Globus pallidus (tissue), 1 donor: ENCODE measurements around the gene ZBTB46.
"Not testable (repeated sequence)": the region's sequence is repeated elsewhere in the genome, so short reads cannot be mapped to it uniquely, and the experiment has no call there.

Experiments
- DNase-seq: peaks from one replicate; pipeline ENCODE4 v3.0.0-alpha.2; 2015; ENCODE audit warnings: low spot score

Gene ZBTB46, protein sequence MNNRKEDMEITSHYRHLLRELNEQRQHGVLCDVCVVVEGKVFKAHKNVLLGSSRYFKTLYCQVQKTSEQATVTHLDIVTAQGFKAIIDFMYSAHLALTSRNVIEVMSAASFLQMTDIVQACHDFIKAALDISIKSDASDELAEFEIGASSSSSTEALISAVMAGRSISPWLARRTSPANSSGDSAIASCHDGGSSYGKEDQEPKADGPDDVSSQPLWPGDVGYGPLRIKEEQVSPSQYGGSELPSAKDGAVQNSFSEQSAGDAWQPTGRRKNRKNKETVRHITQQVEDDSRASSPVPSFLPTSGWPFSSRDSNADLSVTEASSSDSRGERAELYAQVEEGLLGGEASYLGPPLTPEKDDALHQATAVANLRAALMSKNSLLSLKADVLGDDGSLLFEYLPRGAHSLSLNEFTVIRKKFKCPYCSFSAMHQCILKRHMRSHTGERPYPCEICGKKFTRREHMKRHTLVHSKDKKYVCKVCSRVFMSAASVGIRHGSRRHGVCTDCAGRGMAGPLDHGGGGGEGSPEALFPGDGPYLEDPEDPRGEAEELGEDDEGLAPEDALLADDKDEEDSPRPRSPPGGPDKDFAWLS

GRCh38 chr20:63830841-63831588, at the start of gene ZBTB46:
Gene ZBTB46 (minus strand): TSS chr20:63831264. CDS start chr20:63790757, 40,507 bp downstream.
- DNase-seq, result no peak

DNA sequence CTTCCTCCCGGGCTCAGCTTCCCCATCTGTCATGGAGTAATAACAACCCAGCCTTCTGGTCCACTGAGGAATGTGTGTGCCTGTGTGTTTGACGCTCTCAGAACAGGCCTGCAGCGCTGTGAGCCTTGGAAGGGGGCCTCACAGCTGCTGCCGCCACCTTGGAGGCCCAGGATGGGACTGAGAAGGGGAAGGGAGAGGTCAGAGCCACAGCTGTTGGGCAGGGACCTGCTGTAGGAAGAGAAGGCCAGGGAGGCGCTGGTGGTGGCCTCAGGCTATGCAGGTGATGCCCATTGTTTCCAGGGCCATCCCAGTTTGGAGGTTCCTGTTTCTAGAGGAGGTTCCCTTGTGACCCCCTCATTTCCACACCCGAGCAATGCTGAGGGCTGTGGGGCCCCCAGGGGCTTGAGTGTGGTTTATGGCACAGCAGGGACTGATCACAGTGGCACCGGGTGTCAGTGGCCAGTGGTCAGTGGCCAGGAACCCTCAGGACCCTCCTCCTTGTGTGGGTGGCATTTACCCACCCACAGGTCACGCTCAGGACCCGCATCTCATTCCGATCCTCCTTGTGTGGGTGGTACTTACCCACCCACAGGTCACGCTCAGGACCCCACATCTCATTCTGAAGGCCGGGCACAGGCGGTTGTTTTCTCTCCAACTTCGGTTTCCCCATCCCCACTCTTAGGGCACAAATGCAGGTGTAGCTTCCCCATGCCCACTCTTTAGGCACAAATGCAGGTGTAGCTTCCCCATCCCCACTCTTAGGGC, 48.0 kb upstream of the ZBTB46 start:
- DNase-seq, result no peak

DNA sequence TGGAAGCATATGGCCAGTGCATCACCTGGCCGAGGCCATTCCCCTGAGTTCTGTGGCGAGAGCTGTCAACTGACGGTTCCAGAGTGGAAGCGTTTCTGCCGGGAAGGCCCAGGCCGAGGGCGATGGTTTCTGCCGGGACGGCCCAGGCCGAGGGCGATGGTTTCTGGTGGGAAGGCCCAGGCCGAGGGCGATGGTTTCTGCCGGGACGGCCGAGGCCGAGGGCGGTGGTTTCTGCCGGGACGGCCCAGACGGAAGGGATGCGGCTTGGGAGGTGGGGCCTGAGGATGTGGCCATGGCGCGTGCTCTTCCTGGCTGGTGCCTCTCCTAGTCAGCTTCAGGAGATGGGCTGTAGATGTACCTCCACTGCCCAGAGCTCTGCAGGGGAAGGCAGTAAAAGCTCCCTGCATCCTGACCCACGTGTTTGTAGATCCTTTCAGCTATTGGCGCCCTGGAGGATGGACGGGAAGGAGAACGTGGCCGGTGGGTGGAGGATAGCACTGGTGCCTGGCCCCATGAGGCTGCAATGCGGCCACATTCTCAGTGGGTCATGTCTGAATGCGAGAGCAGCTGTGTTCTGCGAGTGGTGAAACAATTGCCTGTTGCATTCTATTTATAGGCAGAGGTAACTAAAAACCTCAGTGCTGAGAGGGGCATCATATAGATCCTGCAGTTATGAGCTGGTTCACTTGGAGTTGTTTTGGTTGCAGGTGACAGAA, 46.8 kb upstream of the ZBTB46 start:
- DNase-seq, result no peak

- no peak for DNase-seq
Measured at GRCh38 chr20:63876489-63877036, 45.5 kb upstream of the ZBTB46 start.

DNA sequence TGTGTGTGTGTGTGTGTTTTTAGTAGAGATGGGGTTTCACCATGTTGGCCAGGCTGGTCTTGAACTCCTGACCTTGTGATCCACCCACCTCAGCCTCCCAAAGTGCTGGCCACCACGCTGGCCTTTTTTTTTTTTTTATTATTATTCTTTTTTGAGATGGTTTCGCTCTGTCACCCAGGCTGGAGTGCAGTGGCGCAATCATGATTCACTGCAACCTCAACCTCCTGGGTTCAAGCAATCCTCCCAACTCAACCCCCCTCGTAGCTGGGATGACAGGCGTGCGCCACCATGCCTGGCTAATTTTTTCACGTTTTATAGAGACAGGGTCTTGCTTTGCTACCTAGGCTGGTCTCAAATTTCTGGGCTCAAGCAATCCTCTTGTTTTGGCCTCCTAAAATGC, 43.2 kb upstream of the ZBTB46 start:
- not testable (repeated sequence) for DNase-seq

DNA sequence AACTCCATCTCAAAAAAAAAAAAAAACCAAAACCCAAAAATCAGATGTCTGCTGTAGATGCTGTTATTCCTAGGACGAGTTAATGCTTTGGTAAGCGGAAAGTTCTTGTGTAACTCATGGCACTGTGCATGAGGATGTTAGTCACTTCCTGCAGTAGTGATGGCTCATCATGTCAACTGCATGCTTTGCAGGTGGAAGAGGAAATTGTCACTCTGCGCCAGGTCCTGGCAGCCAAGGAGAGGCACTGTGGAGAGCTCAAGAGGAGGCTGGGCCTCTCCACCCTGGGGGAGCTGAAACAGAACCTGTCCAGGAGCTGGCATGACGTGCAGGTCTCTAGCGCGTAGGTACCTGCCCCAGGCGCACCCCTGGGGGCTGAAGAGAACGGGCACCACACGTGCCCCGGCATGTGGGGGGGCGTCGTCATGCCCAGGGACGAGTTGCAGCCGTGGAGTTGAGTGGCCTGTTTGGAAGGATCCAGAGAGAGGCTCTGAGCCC, 42.5 kb upstream of the ZBTB46 start:
- peak; percentile 21 for DNase-seq

GRCh38 chr20:63868264-63868663, 37.2 kb upstream of the ZBTB46 start:
- DNase-seq, result no peak

DNA sequence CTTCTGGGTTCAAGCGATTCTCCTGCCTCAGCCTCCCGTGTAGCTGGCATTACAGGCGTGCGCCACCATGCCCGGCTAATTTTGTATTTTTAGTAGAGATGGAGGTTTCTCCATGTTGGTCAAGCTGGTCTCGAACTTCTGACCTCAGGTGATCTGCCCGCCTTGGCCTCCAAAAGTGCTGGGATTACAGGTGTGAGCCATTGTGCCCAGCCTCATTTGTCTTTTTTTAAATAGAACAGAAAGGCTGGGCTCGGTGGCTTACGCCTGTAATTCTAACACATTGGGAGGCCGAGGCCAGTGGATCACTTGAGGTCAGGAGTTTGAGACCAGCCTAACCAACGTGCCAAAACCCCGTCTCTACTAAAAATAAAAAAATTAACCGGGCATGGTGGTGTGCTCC, 36.0 kb upstream of the ZBTB46 start:
- not testable (repeated sequence) for DNase-seq

DNA sequence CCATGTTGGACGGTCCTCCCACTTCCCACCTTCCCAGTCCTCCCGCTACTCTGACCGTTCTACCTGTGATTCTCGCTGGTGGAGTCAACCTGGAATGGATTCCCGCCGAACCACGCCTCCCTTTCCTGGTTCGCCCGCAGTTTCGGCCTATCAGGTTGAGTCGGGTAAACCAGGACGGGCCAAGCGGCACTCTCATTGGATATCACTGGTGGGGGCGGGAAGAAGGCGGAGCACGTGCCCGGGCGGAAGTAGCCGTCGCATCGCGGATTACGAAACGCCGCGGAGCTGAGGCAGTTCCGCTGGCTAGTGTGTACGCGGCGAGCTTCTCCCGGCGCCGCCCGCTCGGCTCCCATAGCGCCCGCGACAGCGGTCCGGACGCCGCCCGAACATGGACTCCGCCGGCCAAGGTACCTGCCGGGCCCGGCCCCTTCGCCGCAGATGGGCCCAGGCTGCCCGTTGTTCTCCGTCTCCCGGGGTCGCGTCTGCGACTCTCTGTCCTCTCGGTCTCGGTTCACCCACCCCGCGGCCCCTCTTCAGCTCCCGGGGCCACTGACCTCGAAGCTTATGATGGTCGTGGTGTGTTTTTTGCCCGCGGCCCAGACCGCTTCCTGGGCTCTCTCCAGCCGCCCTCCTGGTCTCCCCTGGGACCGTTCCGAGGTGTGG, 34.0 kb upstream of the ZBTB46 start, which contains the start of gene TPD52L2:
TPD52L2 (plus strand) TSS at position 293 of the 663 bp plus-strand sequence; CDS start at position 389, 96 bp downstream.
- peak; percentile 97 for DNase-seq

DNA sequence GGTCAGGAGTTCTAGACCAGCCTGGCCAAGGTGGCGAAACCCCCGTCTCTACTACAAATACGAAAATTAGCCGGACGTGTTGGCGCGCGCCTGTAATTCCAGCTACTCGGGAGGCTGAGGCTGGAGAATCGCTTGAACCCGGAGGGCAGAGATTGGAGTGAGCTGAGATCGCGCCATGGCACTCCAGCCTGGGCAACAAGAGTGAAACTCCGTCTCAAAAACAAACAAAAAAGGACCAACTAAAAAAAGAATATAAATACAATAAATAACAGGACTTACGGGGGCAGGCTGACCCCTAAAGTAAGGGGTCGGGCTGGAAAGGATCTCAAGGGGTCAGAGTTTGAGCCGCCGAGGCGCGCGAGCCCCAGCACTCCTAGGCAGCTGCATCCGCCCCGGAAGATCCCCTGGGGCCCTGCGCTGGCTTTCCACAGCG, 33.5 kb upstream of the ZBTB46 start:
- no peak for DNase-seq

DNA sequence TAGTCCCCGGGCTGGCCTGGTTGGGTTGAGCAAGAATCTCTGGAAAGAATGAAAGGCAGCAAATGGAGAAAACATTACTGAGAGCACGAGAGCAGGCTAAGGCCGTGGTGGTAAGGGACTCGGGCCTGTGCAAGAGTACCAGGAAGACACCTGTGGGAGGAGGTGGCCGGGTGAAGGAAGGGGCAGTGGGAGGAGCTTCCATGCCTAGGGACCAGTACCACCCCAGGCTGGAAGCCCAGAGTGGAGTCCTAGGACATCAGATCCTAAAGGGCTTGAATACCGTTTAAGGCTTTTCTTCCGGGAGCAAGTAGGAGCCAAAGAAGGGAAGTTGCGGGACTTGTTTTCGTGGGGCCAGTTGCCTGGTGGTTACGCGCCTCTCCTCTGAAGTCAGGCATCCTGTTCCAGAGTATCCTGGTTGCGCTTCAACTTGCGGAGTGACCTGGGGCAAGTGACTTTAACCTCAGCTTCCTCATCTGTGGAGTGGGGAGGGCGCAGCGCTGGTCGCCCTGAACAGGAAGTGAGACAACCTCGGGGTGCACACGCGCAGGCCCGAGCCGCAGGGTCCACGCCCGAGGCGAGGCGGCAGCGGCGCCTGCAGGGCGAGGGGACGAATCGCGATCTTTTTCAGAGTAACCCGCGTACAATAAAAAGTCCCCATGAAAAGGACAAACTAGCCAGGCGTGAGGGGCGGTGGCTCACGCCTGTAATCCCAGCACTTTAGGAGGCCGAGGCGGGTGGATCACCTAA, 32.9 kb upstream of the ZBTB46 start:
- DNase-seq, result peak; percentile 60

DNA sequence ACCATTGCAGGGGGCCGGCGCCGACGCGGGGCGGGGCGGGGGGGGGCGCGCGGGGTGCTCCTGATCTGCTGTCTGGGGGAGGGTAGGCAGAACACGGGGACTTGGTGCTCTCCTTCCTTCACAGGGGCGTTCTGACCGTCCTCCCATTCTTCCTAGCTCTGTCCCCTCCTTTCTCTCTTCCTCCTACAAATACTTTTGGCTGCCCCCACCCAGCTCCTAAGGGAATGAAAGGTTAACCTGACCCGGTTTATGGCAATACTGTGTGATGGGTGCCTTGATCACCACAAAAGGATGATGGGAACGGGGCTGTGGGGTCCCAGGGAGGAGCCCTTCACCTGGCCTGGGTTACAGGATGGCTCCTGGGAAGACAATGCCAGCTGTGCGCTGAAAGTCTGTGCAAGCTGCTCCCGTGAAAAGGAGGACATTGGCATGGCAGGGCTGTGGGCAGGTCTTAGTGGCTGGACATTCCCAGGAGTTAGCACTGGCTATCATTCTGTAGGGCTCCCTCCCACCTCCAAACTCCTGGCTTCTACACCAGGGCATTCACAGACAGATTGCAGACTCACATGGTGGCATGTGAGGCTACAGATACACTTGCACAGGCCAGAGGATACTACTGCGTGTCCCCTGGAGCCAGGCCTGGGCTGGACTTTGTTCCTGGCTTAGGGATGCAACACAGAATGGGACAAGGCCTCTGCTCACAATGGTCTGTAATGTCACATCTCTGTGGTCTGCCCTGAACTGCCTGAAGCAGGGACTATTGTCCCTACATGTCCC, 32.1 kb upstream of the ZBTB46 start:
- DNase-seq, result no peak

- no peak for DNase-seq
Measured at GRCh38 chr20:63861981-63862901, 31.2 kb upstream of the ZBTB46 start.

DNA sequence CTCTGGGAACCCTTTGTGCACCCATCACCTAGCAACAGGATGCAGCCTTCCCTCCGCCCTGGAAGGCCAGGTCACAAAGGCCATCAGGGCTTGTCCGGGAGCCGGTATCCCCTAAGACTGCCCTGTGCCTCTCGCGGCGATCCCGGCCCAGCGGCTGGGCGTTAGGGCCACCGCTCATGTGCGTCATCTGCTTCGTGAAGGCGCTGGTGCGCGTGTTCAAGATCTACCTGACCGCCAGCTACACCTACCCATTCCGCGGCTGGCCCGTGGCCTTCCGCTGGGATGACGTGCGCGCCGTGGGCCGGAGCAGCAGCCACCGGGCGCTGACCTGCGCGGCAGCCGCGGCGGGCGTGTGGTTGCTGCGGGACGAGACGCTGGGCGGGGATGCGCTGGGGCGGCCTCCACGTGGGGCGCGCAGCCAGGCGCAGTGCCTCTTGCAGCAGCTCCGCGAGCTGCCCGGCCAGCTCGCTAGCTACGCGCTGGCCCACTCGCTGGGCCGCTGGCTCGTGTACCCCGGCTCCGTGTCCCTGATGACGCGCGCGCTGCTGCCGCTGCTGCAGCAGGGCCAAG, 30.4 kb upstream of the ZBTB46 start, which contains the start of gene ABHD16B:
ABHD16B (plus strand) TSS at position 134 of the 570 bp plus-strand sequence; CDS start at position 177, 43 bp downstream.
- no peak for DNase-seq

GRCh38 chr20:63860325-63861051, 29.4 kb upstream of the ZBTB46 start:
- DNase-seq, result no peak

- DNase-seq, result no peak
Measured at GRCh38 chr20:63859166-63859699, 28.2 kb upstream of the ZBTB46 start.
